NCI-H2227 treated with DMSO at 0.1 percent for 48 hours (cell line): ENCODE results near the gene KLF14.
"Not testable (repeated sequence)": the region's sequence is repeated elsewhere in the genome, so short reads cannot be mapped to it uniquely, and the experiment has no call there.

Experiments used
- DNase-seq: peaks from one replicate; lab custom pipeline; 2025; lab: John Stamatoyannopoulos, UW

KLF14 gene

GRCh38 chr7:130733931-130734814 lies at the start of gene KLF14:
Gene KLF14, minus strand, starts transcription at chr7:130734207. Its CDS starts 174 bp downstream, at chr7:130734033.
- peak; percentile 70 for DNase-seq

- no peak for DNase-seq
Measured at GRCh38 chr7:130781346-130781745, 47.3 kb upstream of the KLF14 start.

- DNase-seq, result no peak
Measured at GRCh38 chr7:130777426-130777825, 43.4 kb upstream of the KLF14 start.

- DNase-seq, result not testable (repeated sequence)
Measured at GRCh38 chr7:130772456-130772855, 38.4 kb upstream of the KLF14 start.

- no peak for DNase-seq
Measured at GRCh38 chr7:130768854-130769253, 34.8 kb upstream of the KLF14 start.

- not testable (repeated sequence) for DNase-seq
Measured at GRCh38 chr7:130764569-130764968, 30.6 kb upstream of the KLF14 start.

- DNase-seq, result peak; percentile 75
Measured at GRCh38 chr7:130758429-130759056, 24.5 kb upstream of the KLF14 start.

- no peak for DNase-seq
Measured at GRCh38 chr7:130756316-130756715, 22.3 kb upstream of the KLF14 start.

GRCh38 chr7:130752424-130752823 lies 18.4 kb upstream of the KLF14 start:
- no peak for DNase-seq

- DNase-seq, result no peak
Measured at GRCh38 chr7:130750755-130751154, 16.7 kb upstream of the KLF14 start.

GRCh38 chr7:130748531-130749389 lies 14.8 kb upstream of the KLF14 start:
- DNase-seq, result no peak

GRCh38 chr7:130741331-130741995 lies 7.5 kb upstream of the KLF14 start:
- DNase-seq, result no peak

- DNase-seq, result no peak
Measured at GRCh38 chr7:130740606-130741005, 6.6 kb upstream of the KLF14 start.

- peak; percentile 16 for DNase-seq
Measured at GRCh38 chr7:130736298-130736900, 2.4 kb upstream of the KLF14 start.

GRCh38 chr7:130734815-130735716 lies 1.1 kb upstream of the KLF14 start:
- DNase-seq, result no peak

- peak; percentile 53 for DNase-seq
Measured at GRCh38 chr7:130732980-130733930, 752 bp downstream of the KLF14 start.

GRCh38 chr7:130723784-130724183 lies 10.2 kb downstream of the KLF14 start:
- DNase-seq, result no peak

GRCh38 chr7:130721486-130722277 lies 12.3 kb downstream of the KLF14 start:
- peak; percentile 40 for DNase-seq
